HUDEP-2 (cell line): Measurements from ENCODE around the gene TRMT2A.

Source experiments
- DNase-seq, 76 experiments: peaks; one replicate each; lab custom pipeline; 2025; ENCODE audit not compliant: unreplicated experiment in 76 of 76; lab: John Stamatoyannopoulos, UW

The TRMT2A gene

DNA sequence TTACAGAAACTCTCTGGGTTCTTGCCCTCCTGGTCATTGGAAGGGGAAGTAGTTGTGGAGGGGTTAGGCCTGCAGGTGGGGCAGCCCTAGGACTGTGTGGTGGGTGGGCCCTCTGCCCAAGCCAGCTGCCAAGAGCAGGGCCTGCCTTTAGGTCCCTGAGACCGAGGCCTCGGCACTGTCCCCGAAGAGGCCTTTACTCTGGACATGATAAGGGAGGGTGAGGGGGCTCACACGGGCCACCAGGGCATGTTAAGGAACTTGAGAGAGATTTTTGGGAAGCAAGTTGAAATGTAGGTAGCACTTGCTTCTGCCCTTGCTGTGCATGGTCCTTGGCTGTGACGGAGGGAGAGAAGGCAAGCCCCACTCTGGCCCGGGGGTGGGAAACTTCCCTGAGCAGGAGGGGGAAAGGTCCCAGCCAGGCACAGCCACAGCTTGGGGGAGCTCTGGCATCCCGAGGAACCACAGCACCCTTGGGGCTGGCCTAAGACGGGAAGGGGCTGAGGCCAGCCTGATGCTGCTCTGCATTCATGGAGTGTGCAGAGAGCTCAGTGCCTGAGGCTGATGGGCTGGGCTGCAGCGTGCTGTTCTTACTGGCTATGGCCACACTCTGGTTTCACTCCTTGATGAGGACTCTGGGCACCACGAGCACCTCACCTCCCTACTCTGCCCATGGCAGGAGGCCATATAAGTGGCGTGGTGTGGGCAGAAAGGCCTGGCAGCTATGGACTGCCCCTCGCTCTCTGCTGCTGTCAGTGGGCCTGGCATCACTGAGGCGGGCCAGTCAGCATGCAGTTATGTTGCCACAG lies 8.9 kb downstream of the TRMT2A start:
- DNase-seq, result no peak

- no peak for DNase-seq
Observed at GRCh38 chr22:20107471-20107901, 9.5 kb downstream of the TRMT2A start.

DNA sequence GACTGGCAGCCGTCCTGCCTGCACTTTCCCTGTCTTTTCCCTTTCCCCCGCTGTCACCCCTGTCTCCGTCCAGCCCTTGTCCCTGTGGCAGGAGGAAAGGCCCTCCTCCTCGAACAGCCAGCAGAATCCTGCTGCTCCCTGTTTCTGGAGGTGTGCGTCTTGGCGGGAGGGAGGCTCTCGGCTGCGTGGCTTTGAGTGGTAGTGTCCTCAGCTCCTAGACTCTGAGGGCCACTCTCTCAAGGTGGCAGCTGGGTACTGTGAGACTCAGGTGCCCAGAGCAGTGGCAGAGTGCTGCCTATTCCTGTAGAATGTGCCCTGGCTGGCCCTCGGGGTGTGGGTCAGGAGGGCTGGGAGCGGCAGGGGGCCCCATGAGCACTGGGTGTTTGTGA lies 10.2 kb downstream of the TRMT2A start:
- no peak for DNase-seq

GRCh38 chr22:20106205-20106848 lies 10.7 kb downstream of the TRMT2A start:
- DNase-seq, result no peak

DNA sequence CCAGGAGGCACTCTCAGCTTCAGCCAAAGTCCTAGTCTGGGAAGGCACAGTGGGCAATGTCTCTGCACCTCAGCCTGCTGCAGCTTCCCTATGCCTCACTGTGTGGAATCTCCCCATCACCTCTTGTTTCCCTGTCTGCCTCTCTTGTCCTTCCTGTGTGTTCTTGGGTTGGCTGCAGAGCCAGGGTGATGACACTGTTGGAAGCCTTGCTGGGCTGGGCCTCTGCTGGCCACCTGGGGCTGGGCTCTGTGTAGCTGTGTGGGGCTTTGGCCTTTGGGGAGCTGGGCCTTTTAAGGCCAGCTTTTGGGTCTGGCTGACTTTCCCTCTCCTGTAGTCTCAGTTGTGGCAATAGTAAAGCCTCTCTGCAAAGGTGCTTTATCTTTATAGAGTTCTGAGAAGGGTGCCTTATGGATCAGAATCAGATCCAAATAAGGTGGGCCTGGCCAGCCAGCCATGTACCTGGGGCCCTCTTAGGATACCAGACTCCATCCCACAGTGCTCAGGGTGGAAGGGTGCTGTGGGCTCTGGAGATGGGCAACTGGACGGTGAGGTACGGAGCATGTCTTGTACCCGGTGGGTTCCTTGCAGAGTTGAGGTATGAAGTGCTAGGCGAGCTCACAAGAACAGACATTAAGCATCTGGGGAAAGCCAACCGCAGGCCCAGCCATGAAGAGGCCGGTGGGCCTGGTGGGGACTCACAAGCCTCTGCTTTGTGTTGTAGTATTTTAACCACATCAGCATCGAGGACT lies 11.4 kb downstream of the TRMT2A start:
- no peak for DNase-seq

- DNase-seq, result no peak
Observed at GRCh38 chr22:20102203-20102780, 14.7 kb downstream of the TRMT2A start.

DNA sequence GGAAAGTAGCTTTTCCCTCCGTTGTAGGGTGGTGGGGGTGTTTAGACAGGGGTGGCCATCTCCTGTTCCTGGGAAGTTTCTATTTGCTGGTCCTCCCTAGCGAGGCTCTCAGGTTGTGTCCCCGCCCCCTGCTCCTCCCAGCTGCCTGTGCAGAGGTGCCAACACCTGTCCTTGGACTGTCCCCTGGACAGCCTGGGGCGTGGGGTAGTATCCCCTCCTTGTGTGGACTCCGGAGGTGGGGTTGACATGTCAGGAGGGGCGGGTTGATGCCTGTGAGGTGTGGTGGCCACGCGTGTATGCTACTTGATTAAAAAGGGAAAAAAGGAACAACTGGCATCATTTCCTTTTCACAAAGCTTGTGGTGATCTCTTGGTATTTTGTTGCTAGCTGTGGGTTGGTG lies 15.4 kb downstream of the TRMT2A start:
- no peak for DNase-seq

- DNase-seq, result no peak
Observed at GRCh38 chr22:20099099-20099711, 17.8 kb downstream of the TRMT2A start.

- no peak for DNase-seq
Observed at GRCh38 chr22:20096574-20097420, 20.2 kb downstream of the TRMT2A start.

DNA sequence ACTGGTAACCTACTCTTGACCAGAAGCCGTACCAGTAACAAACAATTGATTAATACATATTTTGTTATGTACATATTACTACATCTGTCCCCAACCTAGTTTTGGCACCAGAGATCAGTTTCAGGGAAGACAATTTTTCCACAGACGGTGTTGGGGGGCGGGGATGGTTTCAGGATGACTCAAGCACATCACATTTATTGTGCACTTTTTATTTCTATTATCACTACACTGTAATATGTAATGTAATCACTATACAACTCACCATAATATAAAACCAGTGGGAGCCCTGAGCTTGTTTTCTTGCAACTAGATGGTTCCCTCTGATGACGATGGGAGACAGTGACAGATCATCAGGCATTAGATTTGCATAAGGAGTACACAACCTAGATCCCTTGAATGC lies 21.5 kb downstream of the TRMT2A start:
- DNase-seq, result no peak

DNA sequence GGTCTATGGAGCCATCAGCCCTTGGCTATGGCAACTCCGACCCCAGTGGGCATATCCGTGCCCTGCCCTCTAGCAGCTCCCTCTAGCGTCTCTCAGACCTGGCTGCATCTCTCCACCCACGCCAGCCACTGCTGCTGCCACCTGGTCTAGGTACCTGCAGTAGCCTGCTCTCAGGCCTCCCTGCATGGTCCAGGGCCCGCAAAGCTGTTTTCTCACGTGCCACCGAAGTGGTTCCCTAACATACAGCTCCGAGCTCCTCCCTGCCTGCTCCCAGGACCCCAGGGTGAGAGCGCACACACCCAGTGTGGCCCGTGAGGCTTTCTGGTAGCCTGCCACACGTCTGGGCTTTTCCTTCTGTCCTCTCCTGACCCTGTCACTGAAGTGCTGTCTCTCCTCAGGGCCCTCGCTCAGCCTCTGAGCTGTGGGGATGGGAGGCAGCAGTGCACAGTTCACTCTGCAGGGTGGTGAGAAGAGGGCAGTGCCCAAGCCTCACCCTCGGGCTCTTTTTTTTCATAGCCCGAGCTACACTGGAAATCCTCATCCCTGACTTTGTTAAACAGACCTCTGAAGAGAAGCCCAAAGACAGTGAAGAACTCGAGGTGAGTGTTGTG lies 22.7 kb downstream of the TRMT2A start:
- DNase-seq, result peak in 4 of 76 experiments; percentile 31 to 59 (median 42)

- peak in 45 of 76 experiments; percentile 10 to 65 (median 36) for DNase-seq
Observed at GRCh38 chr22:20093418-20094196, 23.4 kb downstream of the TRMT2A start.

DNA sequence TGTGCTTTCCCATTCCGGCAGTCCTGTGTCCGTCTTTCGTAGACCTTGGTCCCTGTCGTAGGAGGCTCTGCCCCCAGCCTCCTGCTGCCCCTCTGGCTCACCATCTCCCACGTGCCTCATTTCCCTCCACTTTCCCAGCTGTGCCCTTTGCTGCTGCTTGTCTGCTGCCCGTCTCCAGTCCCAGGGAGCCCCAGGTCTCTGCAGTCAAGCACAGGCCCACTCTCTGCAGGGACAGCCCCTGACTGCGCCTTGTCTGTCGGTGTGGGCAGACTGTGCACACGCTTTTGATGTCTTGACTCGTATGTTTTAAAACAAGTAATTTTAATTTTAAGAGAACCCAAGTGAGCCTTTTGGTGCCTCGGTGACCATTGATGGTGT lies 24.6 kb downstream of the TRMT2A start:
- no peak for DNase-seq

- no peak for DNase-seq
Observed at GRCh38 chr22:20091690-20092476, 25.1 kb downstream of the TRMT2A start.

DNA sequence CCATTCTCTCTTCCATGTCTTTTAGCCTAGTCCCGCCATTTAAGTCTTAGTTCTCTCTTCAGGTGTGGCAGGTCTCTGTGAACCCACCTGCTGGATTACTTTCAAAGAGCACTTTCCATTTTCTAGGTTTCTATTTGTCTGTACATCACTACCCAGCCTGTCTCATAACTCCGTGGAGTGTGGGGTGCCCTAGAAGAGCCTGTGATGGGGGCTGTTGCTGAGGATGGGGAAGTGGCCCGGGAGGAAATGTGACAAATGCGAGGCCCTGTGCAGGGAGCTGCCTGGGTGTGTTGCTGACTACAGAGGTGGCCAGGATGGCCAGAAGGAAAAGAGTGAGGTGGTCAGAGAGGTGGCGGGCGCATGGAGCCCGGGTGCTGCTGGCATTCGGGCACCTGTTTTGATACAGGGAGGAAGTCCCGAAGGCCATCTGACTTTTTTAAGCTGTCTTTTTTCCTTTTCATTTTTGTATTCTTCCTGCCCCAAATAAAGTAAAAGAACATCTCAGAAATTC lies 26.2 kb downstream of the TRMT2A start:
- DNase-seq, result no peak

- DNase-seq, result no peak
Observed at GRCh38 chr22:20089977-20090729, 26.9 kb downstream of the TRMT2A start.
